HCT116 (cell line): ENCODE measurements around the gene PTPRQ. TPM values are rescaled to one million over a fixed set of nuclear protein-coding genes. Genes with fewer than 3 reads are reported as not detected.

Experiments
- ATAC-seq: fragments of 200-7000 bp; cut with Tn5 transposase; 2 replicates; pipeline ENCODE4 v1.9.1; 2020; ENCODE audit warnings: mild to moderate bottlenecking, moderate library complexity
- BruUV-seq: library from RNA; stranded (reverse); fragments of 400-500 nt; replicated peaks from 2 replicates; lab custom pipeline; 2021; lab: Mats Ljungman, UMichigan
- CTCF ChIA-PET: fragments of 300-600 bp; sonication (Branson Sonifier 250); formaldehyde crosslinking; loops from one replicate; lab custom pipeline; 2021; ENCODE audit warnings: antibody characterized with exemption; lab: Charles Lee
- POLR2A ChIA-PET: fragments of 300-600, 350-600 bp; sonication (Branson Sonifier 250); formaldehyde crosslinking; loops from one replicate; lab custom pipeline; 2021; ENCODE audit warnings: antibody characterized with exemption; lab: Charles Lee
- RAD21 ChIA-PET, 2 experiments: fragments of 300-600 bp; sonication (Branson Sonifier 250); formaldehyde crosslinking; loops; one replicate each; lab custom pipeline; 2023; ENCODE audit warnings: low total read pairs in 2 of 2; ENCODE audit not compliant: uncharacterized antibody in 2 of 2, unreplicated experiment in 2 of 2, low non-redundant PET in 1 of 2; lab: Charles Lee
- DNase-seq: peaks from one replicate; pipeline ENCODE4 v3.0.0-alpha.2; 2010; ENCODE audit warnings: low read depth, low spot score
- H2AFZ ChIP-seq: fragments of 200-600 bp; shearing (Covaris generic), sonication (generic); 2 replicates; pipeline ENCODE4 v1.6.1; 2017; ENCODE audit warnings: low read depth, mixed run types, mixed read lengths, antibody characterized with exemption, low read length; ENCODE audit not compliant: poor library complexity, severe bottlenecking
- H3K27ac ChIP-seq: 2 replicates; pipeline ENCODE4 v1.5.1; 2012; ENCODE audit warnings: low read depth, low read length
- H3K27me3 ChIP-seq: fragments of 200-600 bp; sonication (generic); 2 replicates; pipeline ENCODE4 v1.6.1; 2016; ENCODE audit warnings: mixed run types, low read length, mixed read lengths; ENCODE audit not compliant: insufficient read depth
- H3K36me3 ChIP-seq, 2 experiments: fragments of 200-500 bp in 1 of 2; fragments of 200-600 bp in 1 of 2; sonication (Bioruptor generic) in 1 of 2; sonication (generic) in 1 of 2; 2 replicates each; pipeline versions ENCODE4 v1.5.1 to v1.6.1; 2014 to 2016; ENCODE audit warnings: low read length in 2 of 2, inconsistent platforms in 1 of 2, mixed read lengths in 1 of 2, mixed run types in 1 of 2; ENCODE audit not compliant: insufficient read depth in 2 of 2, control insufficient read depth in 1 of 2
- H3K4me1 ChIP-seq, 2 experiments: fragments of 200-600 bp in 1 of 2; sonication (generic) in 1 of 2; 2 replicates each; pipeline versions ENCODE4 v1.5.1 to v1.6.1; 2012 to 2017; ENCODE audit warnings: low read length in 2 of 2, inconsistent platforms in 1 of 2, mild to moderate bottlenecking in 1 of 2, mixed read lengths in 1 of 2, mixed run types in 1 of 2, moderate library complexity in 1 of 2; ENCODE audit not compliant: insufficient read depth in 2 of 2, control insufficient read depth in 1 of 2
- H3K4me2 ChIP-seq: fragments of 200-600 bp; sonication (generic); 2 replicates; pipeline ENCODE4 v1.6.1; 2017; ENCODE audit warnings: mixed run types, low read length, mixed read lengths
- H3K4me3 ChIP-seq, 2 experiments: fragments of 200-600 bp in 1 of 2; sonication (generic) in 1 of 2; replicated peaks in 1 of 2; 2 replicates each; pipeline ENCODE4 v1.5.1; 2011 to 2016; ENCODE audit warnings: low read length in 2 of 2, control low read depth in 1 of 2, low read depth in 1 of 2, mild to moderate bottlenecking in 1 of 2, mixed read lengths in 1 of 2, mixed run types in 1 of 2
- H3K79me2 ChIP-seq: fragments of 200-600 bp; sonication (generic); 2 replicates; pipeline ENCODE4 v1.6.1; 2017; ENCODE audit warnings: mild to moderate bottlenecking, mixed run types, low read length, moderate library complexity, mixed read lengths; ENCODE audit not compliant: insufficient read depth
- H3K9ac ChIP-seq: fragments of 200-600 bp; sonication (generic); 2 replicates; pipeline ENCODE4 v1.6.1; 2016; ENCODE audit warnings: low read length, mixed read lengths
- H3K9me2 ChIP-seq: fragments of 200-600 bp; sonication (generic), shearing (Covaris generic); 2 replicates; pipeline ENCODE4 v1.6.1; 2017; ENCODE audit warnings: mixed run types, mild to moderate bottlenecking, moderate library complexity; ENCODE audit not compliant: insufficient read depth
- H3K9me3 ChIP-seq, 2 experiments: fragments of 200-500 bp in 1 of 2; fragments of 200-600 bp in 1 of 2; sonication (Bioruptor generic) in 1 of 2; sonication (generic) in 1 of 2; 2 replicates each; pipeline ENCODE4 v1.6.1; 2014 to 2017; ENCODE audit warnings: low read length in 2 of 2, mixed read lengths in 2 of 2, inconsistent platforms in 1 of 2, low read depth in 1 of 2, mild to moderate bottlenecking in 1 of 2, mixed run types in 1 of 2, moderate library complexity in 1 of 2; ENCODE audit not compliant: control insufficient read depth in 1 of 2, insufficient read depth in 1 of 2
- H4K20me1 ChIP-seq: fragments of 200-600 bp; sonication (generic), shearing (Covaris generic); 2 replicates; pipeline ENCODE4 v1.6.1; 2017; ENCODE audit warnings: mixed run types, mild to moderate bottlenecking, moderate library complexity; ENCODE audit not compliant: insufficient read depth
- CBX3 ChIP-seq: IDR thresholded peaks from 2 replicates; pipeline ENCODE4 v1.6.1; 2012; ENCODE audit warnings: low read depth
- CEBPB ChIP-seq: IDR thresholded peaks from 2 replicates; pipeline ENCODE4 v1.6.1; 2012; ENCODE audit warnings: low read depth
- CTCF ChIP-seq, 3 experiments: fragments of 200-600 bp in 1 of 3; sonication (generic) in 1 of 3; IDR thresholded peaks in 2 of 3; conservative IDR thresholded peaks in 1 of 3; 2 replicates each; pipeline ENCODE4 v1.5.1; 2012 to 2017; ENCODE audit warnings: low read depth in 2 of 3, low read length in 2 of 3, antibody characterized with exemption in 1 of 3, borderline replicate concordance in 1 of 3, control low read depth in 1 of 3, mild to moderate bottlenecking in 1 of 3, mixed read lengths in 1 of 3, mixed run types in 1 of 3, moderate library complexity in 1 of 3; ENCODE audit not compliant: insufficient read depth in 1 of 3
- EGR1 ChIP-seq: IDR thresholded peaks from 2 replicates; pipeline ENCODE4 v1.6.1; 2012; ENCODE audit warnings: low read depth
- ELF1 ChIP-seq: IDR thresholded peaks from 2 replicates; pipeline ENCODE4 v1.6.1; 2012; ENCODE audit warnings: low read depth, borderline replicate concordance
- EZH2 ChIP-seq: fragments of 200-600 bp; sonication (generic); IDR thresholded peaks from 2 replicates; pipeline ENCODE4 v1.6.1; 2017; ENCODE audit warnings: antibody characterized with exemption, mixed run types
- EZH2phosphoT487 ChIP-seq: fragments of 200-600 bp; IDR thresholded peaks from 2 replicates; pipeline ENCODE4 v1.6.1; 2018; ENCODE audit warnings: antibody characterized with exemption, borderline replicate concordance
- FOSL1 ChIP-seq: IDR thresholded peaks from 2 replicates; pipeline ENCODE4 v1.6.1; 2012; ENCODE audit warnings: low read depth
- JUND ChIP-seq: IDR thresholded peaks from 2 replicates; pipeline ENCODE4 v1.6.1; 2012
- MAX ChIP-seq: IDR thresholded peaks from 2 replicates; pipeline ENCODE4 v1.6.1; 2012
- POLR2A ChIP-seq: IDR thresholded peaks from 2 replicates; pipeline ENCODE4 v1.7.0; 2011; ENCODE audit warnings: borderline replicate concordance; ENCODE audit not compliant: insufficient read depth, insufficient read length; ENCODE audit errors: extremely low read depth
- POLR2AphosphoS5 ChIP-seq: IDR thresholded peaks from 2 replicates; pipeline ENCODE4 v1.6.1; 2011; ENCODE audit warnings: mild to moderate bottlenecking, low read depth, low read length, moderate library complexity
- REST ChIP-seq: IDR thresholded peaks from 2 replicates; pipeline ENCODE4 v1.6.1; 2012; ENCODE audit warnings: low read depth
- SIN3A ChIP-seq: IDR thresholded peaks from 2 replicates; pipeline ENCODE4 v1.6.1; 2012; ENCODE audit warnings: low read depth
- SP1 ChIP-seq: IDR thresholded peaks from 2 replicates; pipeline ENCODE4 v1.6.1; 2012; ENCODE audit warnings: low read depth
- SRF ChIP-seq: IDR thresholded peaks from 2 replicates; pipeline ENCODE4 v1.6.1; 2012; ENCODE audit warnings: low read depth
- TCF7L2 ChIP-seq: IDR thresholded peaks from 2 replicates; pipeline ENCODE4 v1.7.0; 2011; ENCODE audit warnings: borderline replicate concordance, inconsistent platforms; ENCODE audit not compliant: insufficient read depth, insufficient read length; ENCODE audit errors: extremely low read depth
- YY1 ChIP-seq: IDR thresholded peaks from 2 replicates; pipeline ENCODE4 v1.6.1; 2011; ENCODE audit warnings: low read length, low read depth, moderate library complexity, mild to moderate bottlenecking; ENCODE audit not compliant: insufficient replicate concordance; ENCODE audit errors: extremely low read depth
- ZNF274 ChIP-seq: fragments of 200-500 bp; sonication (Bioruptor generic); IDR thresholded peaks from 2 replicates; pipeline ENCODE4 v1.6.1; 2014; ENCODE audit warnings: mild to moderate bottlenecking, low read depth, low read length, inconsistent platforms
- intact Hi-C: fragments of 100-400 bp; cut with micrococcal nuclease; formaldehyde crosslinking; loops from 2 replicates; pipeline ENCODE4 v1.10.0; 2022
- total RNA-seq: library from RNA; stranded (reverse); gene quantifications from one replicate; pipeline ENCODE4 v1.2.1, GENCODE V29; 2021; ENCODE audit not compliant: unreplicated experiment

Gene PTPRQ
- total RNA-seq, 1 experiment from 2014 or later: not detected

GRCh38 chr12:80485222-80485987, 41.4 kb downstream of the PTPRQ start (continued):
- TF ChIP-seq CTCF (IDR thresholded peaks at IDR 0.05 in 2 of 3, conservative IDR thresholded peaks at IDR 0.05 in 1 of 3; ENCODE audit: borderline replicate concordance in 1 of 3, insufficient read depth in 1 of 3, low read depth in 2 of 3, low read length in 2 of 3): no peak
- no peak for TF ChIP-seq CEBPB
- no peak for TF ChIP-seq TCF7L2
- no peak for TF ChIP-seq JUND
- no peak for TF ChIP-seq POLR2AphosphoS5
- no peak for TF ChIP-seq FOSL1
- no peak for TF ChIP-seq ZNF274
- no peak for TF ChIP-seq SP1
- TF ChIP-seq EGR1: no peak
- TF ChIP-seq POLR2A: no peak

GRCh38 chr12:80490329-80490728, 46.3 kb downstream of the PTPRQ start:
- Histone ChIP-seq H3K79me2 (no peaks in the 10 kb centered on the region), H3K4me3 (no peak overlapping the region), H3K36me3 (no peaks in the 10 kb centered on the region), H3K4me2 (no peak overlapping the region), H4K20me1 (no peaks in the 10 kb centered on the region), H3K9me2 (no peaks in the 10 kb centered on the region), H3K27me3 (no peaks in the 10 kb centered on the region), H3K9ac (no peak overlapping the region), H3K27ac (no peak overlapping the region), H2AFZ (no peak overlapping the region), H3K4me1 (no peaks in the 10 kb centered on the region), H3K9me3 (no peaks in the 10 kb centered on the region)
- no TSS peak for BruUV-seq
- CTCF ChIA-PET: no interaction called here
- intact Hi-C loops: no loop called here
- DNase-seq (no peak), ATAC-seq (no peak)
- RAD21 ChIA-PET: no interaction called here
- POLR2A ChIA-PET: no interaction called here
- no peak for TF ChIP-seq MAX
- no peak for TF ChIP-seq JUND
- no peak for TF ChIP-seq SP1
- TF ChIP-seq CBX3: no peak
- no peak for TF ChIP-seq SIN3A
- no peak for TF ChIP-seq SRF
- no peak for TF ChIP-seq CEBPB
- no peak for TF ChIP-seq POLR2A
- TF ChIP-seq EZH2phosphoT487: no peak
- no peak for TF ChIP-seq ELF1
- TF ChIP-seq YY1: no peak
- TF ChIP-seq EZH2: no peak
- TF ChIP-seq POLR2AphosphoS5: no peak
- no peak for TF ChIP-seq REST
